GM23338 (cell line): ENCODE measurements around the gene STK24. TPM values are rescaled to one million over a fixed set of nuclear protein-coding genes. Genes with fewer than 3 reads are reported as not detected.

Experiments used
- polyA plus RNA-seq: library from polyadenylated mRNA; unstranded; fragments of >200 nt; fragmentation: Nextera tagmentation; extraction: Ambion mirVana; gene quantifications from 2 replicates; pipeline ENCODE4 v1.2.1, GENCODE V29; 2016
- total RNA-seq: library from RNA; depleted of rRNA; stranded (reverse); fragments of >200 nt; shearing (Covaris generic); gene quantifications from 2 replicates; pipeline ENCODE4 v1.2.3, GENCODE V29; 2014; rRNA removed

The STK24 gene
- total and polyA plus RNA-seq, 2 experiments from 2014 or later = 56.5 to 144 TPM

Other genes starting within 250 kb of the STK24 start
- gene SLC15A1, start 175.6 kb upstream of the STK24 start, total RNA-seq = 2.4 and 3.0 TPM in 2 replicates
- gene SLC15A1, start 175.6 kb upstream of the STK24 start, polyA plus RNA-seq = 1.3 and 1.6 TPM in 2 replicates